ENCODE measurements around the gene FAM83G. TPM values are rescaled to one million over a fixed set of nuclear protein-coding genes. Genes with fewer than 3 reads are reported as not detected.
"Not testable (repeated sequence)": the region's sequence is repeated elsewhere in the genome, so short reads cannot be mapped to it uniquely, and the experiment has no call there.

Gene FAM83G
- total RNA-seq, 1 donor from 2014 or later = 11.4 TPM

DNA sequence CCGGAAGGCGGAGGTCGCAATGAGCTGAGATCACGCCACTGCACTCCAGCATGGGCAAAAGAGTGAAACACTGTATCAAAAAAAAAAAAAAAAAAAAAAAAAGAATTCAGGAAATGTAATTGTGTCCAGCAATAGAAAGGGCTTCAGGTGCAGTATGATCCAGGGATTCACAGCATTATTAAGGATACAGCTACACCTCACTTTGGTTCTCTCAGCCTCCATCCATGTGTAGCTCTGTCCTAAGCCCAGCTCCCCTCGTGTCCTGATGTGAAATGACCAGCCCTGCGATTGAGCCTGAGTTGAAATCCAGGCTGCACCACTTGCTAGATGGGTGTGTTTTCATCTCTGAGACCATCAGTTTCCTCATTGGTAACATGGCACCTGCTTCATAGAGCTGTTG, 49.6 kb downstream of the FAM83G start:
- intact Hi-C loops (cut with micrococcal nuclease) = loop anchor here (2.0 to 10.0 kb wide), 3 partner anchors 54 to 140 kb away; partner anchors contain the start of gene PRPSAP2

DNA sequence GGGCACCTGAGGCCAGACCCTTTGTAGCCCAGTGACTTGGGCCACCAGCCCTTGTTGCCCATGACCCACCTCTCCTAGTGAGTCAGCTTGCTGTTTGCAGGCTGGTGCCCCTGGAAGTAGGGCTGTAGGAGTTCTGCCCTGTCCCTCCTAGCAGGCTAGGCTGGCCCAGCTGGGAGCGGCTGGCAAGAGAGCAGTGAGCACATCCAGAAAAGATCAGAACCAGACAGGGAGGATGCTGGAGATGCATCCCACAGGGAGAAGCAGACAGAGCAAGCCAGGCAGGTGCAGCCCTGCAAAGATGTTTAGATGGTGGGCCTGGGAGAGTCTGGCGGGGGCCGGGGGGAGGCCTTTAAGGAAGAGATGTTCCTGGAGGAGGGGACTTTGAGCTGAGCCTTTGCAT, 50.2 kb downstream of the FAM83G start:
- intact Hi-C loops (cut with micrococcal nuclease) = loop anchor here (2.0 to 10.0 kb wide), 3 partner anchors 54 to 140 kb away; partner anchors contain the start of gene PRPSAP2

DNA sequence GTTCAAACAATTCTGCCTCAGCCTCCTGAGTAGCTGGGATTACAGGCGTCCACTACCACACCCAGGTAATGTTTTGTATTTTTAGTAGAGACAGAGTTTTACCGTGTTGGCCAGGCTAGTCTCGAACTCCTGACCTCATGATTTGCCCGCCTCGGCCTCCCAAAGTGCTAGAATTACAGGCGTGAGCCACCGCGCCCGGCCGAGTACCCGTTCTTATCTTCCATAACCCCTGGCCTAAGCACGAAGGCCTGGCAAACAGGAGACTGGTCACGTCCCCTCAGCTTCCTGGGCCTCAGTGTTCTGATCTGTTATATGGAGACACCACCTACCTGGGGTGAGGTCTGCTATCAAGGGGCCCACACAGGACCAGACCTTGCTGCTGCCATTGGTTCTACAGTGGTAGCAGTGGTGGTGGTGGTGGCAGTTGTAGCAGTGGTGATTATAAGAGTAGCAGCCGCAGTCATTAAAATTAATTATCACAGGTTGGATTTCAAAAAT, 51.3 kb downstream of the FAM83G start:
- intact Hi-C loops (cut with micrococcal nuclease) = loop anchor here (10.0 kb wide), 1 partner anchor 138 kb away; no protein-coding TSS in a partner anchor

DNA sequence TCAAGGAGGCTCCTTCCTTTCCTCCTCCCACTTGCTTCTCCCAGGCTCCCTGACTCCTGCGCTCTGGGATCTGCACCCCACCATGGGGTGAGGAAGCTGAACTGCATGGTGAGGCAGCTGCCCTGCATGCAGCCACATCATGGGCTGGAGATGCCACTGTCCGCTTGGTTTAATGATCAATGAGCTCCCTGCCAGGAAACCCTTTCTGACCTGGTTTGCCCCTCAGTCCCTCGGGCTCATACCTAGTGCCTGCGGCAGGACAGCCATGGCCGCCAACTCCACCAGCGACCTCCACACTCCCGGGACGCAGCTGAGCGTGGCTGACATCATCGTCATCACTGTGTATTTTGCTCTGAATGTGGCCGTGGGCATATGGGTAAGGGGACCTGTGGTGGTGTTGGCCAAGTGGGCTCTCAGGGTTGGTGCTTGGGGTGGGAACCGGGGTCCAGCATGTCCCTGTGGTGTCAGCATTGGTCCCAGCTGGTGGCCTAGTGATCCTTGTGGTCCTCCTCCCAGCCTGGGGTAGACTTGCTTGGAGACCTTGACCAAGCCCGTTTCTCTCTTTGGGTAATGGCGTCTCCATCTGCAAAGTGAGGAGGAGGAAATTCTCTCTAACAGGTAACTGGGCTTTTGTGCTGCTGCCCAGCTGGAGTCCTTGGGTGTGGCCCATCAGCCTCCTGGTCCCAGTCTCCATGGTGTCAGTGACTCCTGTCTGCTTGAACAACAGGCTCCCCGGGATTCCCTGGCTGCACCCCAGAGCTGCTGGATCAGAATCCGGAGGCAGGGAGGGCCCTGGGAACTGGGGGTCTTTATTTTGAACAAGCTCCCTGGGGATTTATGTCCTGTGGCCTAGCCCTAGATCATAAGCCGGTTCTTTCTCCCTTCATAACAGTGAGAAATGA, 52.4 kb downstream of the FAM83G start, which contains the start of gene SLC5A10:
TSS of gene SLC5A10 (plus strand) at position 225 of the 902 bp plus-strand sequence. CDS start at position 266, 41 bp downstream.
- intact Hi-C loops (cut with micrococcal nuclease) = loop anchor here (10.0 kb wide), 1 partner anchor 137 kb away; no protein-coding TSS in a partner anchor

DNA sequence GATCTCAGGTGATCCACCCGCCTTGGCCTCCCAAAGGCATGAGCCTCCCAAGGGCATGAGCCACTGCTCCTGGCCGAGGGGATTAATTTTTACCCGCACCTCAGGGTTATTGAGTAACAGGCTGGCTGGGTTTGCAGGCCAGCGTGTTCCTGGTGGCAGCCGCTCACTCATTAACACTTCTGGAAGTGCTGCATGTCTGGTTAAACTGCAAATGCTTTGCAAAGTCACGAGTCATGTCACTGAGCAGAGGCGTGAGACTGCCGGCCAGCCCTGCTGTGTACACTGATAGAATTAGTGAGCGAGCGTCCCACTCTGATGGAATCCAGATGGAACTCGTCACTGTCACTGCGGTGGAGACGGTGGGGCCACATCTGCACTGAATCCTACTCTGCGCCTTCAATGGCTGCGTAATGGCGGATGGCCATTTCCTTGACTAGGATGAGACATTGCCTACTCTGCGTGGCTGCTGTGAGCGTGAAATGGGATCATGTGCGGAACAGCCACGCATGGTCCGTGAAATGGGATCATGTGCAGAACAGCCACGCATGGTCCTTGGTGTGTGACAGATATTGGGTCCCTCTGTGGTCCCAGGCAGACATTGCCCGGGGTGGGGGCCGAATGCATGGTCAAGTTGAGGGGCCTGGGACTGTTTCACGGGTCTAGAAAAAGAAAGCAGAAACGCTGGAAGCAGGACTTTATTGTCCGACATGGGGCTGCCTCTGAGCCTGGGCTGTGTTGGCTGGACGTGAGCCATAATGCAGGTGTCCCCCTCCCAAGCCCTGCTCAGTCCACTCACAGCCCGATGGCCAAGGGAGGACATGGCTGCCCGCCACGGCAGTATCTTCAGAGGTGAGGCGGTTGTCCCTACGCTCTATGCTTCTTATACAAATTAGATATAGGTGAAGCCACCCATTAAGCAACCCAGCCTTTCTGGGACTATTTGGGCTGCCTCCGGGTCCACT, 53.3 kb downstream of the FAM83G start:
- intact Hi-C loops (cut with micrococcal nuclease) = loop anchor here (10.0 kb wide), 1 partner anchor 136 kb away; no protein-coding TSS in a partner anchor

DNA sequence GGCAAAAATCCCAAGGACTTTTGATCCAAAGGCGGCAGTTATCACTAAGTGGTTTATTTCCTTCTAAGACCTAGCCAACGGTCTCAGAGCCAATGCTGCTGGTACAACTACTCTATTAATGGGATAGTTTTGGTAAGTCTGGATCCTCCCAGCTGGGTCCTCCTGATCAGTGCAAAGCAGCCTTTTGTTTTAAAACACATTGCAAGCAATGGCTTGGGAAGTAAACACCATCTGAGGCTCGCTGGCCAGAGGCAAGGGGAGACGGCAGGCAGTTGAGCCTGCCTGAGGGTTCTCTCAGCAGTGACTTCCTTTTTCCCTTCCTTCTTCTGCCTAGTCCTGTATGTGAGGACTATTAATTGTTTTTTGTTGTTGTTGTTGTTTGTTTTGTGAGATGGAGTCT, 54.2 kb downstream of the FAM83G start:
- intact Hi-C loops (cut with micrococcal nuclease) = loop anchor here (10.0 kb wide), 1 partner anchor 136 kb away; no protein-coding TSS in a partner anchor

DNA sequence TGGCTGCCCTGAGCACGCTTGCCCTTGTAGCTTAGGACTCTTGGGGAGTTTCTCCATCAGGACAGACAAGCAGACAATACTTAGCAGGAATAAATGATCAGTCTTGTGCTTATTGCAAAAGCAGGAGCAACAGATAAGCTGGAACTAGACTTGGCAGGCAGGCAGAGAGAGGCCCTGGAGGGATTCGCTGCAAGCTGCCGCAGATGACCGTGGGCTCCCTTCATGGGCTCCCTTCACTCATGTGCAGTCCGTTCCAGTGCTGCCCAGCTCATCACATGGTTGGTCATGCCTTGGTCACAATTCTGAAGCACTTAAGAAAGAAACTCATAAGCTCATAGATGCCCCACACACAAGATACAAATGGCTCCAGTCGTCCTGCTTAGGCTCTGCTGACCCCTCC, 55.0 kb downstream of the FAM83G start:
- intact Hi-C loops (cut with micrococcal nuclease) = no loop called here

DNA sequence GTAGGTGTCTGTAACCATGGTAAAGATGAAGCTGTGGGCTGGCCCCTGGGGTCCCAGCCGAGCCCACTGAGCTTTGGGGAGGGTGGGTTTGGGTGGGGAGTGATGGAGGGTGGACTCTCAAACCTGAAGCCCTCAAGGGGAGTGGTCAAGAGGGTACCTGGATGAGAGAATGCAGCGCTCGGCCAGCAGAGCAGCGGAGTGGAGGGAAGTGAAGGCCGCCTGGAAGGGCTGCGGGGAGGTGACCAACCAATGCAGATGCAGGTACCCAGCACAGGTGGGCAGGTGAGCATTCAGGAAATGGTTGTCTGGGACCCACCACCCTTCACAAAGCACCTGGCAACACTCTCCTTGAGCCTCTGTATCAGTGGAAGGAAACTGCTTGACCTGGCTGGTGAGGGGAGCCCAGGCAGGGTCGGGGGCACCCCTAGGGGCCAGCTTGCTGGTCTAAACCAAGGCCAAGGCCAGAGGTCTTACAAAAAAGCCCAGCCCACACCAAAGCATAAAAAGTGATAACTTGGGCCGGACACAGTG, 56.0 kb downstream of the FAM83G start:
- intact Hi-C loops (cut with micrococcal nuclease) = no loop called here

DNA sequence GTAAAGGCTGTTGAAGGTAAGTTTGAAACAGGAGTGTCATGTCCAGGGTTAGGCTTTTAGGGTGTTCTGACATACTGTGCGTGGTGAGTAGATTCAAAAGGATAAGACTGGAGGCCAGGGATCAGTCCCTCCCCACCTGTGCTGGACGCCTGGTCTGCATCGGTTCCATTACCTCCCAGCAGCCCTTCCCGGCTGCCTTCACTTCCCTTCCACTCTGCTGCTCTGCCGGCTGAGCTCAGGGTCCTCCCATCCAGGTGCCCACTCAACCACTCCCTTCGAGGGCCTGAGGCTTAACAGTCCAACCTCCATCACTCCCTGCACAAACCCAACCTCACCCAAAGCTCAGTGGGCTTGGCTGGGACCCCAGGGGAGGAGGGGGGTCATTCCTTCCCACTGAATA, 56.7 kb downstream of the FAM83G start:
- intact Hi-C loops (cut with micrococcal nuclease) = no loop called here

DNA sequence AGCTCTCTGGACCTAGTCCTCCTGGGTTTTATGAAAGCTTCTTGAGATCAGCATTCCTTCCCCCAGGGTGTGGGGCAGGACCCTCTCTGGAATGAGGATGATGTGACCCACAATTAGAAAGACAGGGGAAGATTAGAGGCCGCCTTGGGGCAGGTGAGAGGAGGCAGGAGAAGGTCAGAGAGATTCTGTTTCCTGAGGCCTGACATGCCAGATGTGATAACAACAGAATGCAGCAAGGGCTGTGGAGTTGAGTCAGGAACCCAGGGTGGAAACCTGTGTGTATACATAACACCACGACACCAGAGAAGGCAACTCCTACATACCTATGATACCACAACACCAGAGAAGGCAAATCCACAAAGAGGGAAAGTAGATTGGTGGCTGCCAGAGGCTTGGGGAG, 58.0 kb downstream of the FAM83G start:
- intact Hi-C loops (cut with micrococcal nuclease) = no loop called here

DNA sequence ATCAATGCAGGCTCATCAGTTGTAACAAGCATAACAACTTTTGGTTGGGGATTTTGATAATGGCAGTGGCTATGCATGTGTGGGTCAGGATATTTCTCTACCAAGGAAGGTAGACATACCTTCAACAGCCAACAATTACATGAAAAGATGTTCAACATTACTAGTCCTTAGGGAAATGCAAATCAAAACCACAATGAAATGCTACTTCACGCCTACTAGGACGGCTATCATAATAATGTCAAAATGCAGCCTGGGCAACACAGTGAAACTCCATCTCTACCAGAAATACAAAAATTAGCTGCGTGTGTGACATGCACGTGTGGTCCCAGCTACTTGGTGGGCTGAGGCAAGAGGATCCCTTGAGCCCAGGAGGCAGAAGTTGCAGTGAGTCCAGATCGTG, 59.9 kb downstream of the FAM83G start:
- intact Hi-C loops (cut with micrococcal nuclease) = no loop called here

DNA sequence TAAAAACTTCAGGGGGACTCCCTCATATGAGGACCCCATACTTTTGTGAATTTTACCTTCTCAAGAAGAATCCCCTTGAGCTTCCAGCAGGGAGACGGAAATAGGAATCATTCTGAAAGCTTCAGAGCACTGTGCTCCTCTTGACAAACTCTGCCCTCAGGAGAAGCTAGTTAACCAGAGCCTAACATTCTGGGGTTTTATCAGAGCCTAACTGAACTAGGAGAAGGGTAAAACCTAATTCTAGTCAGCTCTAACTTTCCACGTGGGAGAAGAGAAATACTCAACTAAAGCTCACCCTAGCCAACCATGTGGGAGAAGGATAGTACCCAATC, 65.9 kb downstream of the FAM83G start:
- intact Hi-C loops (cut with micrococcal nuclease) = no loop called here

DNA sequence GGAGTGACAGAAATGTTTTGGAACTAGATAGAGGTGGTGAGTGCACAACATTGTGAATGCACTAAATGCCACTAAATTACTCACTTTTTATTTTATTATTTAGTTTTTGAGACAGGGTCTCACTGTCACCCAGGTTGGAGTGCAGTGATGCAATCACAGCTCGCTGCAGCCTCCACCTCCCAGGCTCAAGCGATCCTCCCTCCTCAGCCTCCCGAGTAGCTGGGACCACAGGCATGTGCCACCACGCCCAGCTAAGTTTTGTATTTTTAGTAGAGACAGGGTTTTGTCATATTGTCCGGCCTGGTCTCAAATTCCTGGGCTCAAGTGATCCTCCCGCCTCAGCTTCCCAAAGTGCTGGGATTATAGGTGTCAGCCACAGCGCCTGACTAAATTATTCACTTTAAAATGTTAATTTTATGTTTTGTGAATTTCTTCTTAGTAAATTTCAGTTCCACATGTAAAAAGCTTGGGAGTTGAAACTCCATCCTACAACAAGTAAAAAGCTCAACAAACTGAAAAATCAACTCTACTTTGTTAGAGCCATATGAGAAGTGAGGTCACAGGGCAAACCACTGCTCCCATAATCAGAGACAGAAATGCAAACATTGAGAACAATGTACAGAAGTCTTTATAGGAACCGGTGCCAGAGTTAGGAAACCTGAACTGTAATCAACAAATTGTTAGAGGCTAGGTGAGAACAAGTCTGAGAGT, 66.4 kb downstream of the FAM83G start:
- intact Hi-C loops (cut with micrococcal nuclease) = no loop called here

DNA sequence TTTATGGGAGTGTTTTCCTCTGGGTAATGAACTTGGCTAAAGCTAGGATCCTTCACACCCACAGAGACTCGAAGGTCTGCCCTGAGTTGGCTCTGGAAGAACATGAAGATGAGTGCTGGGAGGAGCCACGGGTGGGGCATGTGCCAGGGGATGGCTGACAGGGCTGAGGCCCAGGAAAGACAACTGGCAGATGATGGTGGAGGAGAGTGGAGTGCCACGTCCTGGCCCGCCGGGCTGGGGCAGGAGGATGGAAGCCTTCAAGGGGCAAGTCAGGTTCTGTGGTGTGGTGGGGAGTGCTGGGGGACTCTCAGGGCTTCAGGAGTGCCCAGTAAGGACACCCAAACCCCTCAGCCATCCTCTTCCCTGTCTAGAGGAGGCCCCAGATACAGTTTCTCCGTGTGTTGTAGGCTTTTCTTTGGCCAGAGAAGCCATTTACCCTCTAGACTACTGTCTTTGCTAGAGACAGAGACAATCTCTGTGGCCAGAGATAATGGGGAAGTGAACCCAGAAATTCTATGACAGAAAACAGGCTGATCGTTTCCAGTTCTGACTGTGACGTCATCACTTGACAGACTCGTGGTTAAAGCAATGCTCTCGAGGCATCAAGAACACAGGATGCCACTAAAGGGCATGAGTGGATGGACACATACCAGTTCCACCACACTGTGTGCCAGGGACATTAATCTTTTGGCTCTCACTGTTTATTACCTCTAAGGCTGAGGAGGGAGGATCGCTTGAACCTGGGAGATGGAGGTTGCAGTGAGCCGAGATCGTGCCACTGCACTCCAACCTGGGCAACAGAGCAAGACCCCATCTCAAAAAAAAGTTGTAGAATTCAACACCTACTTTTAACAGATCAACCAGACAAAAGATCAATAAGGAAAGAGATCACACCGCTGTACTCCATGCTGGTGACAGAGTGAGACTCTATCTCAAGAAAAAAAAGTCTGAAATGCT, 71.2 kb downstream of the FAM83G start:
- intact Hi-C loops (cut with micrococcal nuclease) = no loop called here

DNA sequence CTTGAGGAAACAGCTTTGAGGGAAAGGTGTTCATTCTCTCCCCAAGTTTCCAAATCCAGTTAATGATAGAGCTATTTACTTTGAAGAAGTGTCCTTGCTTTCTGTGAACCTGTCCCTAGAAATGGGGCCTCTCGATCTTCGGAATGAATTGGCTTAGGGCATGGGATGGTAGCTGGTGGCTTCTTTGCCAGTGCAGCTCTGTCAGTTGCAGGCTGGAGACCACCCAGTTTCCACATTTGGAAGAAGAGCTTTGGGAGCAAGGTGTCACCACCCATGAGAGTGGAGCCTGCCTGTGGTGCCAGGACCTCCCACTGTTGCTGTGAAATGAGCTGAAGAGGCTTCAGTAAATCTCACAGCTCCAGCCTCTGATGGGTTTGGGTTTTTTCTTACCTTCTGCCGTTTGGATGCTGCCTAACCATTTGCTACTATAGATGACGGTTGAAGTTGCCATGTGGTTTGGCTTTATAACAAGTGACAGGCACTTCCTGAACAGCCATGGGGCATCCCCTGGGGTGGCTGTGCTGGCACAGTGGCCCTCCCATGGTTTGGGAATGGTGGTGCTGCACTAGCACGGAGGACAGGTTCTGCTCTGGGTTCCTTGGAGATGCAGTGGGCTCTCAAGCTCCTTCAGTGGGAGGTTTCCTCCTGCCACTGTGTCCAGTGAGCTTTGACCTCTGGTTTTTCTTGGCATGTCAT, 72.1 kb downstream of the FAM83G start:
- intact Hi-C loops (cut with micrococcal nuclease) = no loop called here

DNA sequence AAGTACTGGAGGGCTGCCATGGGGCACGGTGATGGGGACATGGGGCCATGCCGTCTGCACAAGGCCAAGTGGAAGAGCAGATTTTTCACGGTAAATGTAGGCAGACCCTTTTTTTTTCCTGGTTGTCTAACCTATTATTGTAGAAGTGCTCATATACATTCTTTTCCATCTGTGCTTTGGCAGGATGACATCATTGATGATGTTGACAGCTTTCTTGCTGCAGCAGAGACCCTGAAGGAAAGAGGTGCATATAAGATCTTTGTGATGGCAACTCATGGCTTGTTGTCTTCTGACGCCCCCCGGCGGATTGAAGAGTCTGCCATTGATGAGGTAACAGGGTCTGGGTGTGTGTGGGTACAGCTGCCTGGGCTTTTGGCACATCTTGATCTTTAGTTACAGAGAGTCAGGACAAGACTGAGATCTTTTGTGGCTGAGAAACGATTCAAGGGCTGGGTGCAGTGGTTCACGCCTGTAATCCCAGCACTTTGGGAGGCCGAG, 75.9 kb downstream of the FAM83G start:
- intact Hi-C loops (cut with micrococcal nuclease) = no loop called here

DNA sequence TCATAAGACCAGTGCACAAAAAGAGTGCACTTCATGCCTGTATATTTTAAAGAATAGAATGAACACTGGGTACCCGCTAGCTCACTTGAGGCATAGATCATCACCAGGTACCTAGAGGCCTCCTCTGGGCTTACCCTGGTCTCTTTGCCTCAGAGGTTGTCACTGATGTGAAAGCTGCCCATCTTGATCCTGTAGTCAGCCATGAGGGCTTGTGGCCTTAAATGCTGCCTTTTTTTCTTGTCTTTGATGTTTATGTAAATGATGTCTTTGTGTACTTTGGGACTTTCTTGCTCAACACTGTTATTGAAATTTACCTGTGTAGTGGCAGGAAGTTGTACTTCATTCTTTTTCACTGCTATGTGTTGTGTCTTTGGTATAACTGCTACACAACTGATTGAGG, 79.4 kb downstream of the FAM83G start:
- intact Hi-C loops (cut with micrococcal nuclease) = no loop called here

DNA sequence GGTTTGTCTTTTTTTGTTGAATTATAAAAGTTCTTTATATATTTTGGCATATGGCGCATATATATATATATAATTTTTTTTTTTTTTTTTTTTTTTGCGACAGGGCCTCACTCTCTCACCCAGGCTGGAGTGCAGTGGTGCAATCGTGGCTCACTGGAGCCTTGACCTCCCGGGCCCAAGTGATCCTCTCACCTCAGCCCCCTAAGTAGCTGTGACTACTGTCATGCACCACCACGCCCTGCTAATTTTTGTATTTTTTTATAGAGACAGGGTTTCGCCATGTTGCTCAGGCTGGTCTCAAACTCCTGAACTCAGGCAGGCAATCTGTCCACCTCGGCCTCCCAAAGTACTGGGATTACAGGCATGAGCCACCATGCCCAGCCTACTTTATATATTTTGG, 82.0 kb downstream of the FAM83G start:
- intact Hi-C loops (cut with micrococcal nuclease) = not testable (repeated sequence)
